ENCODE data around the gene EEF1AKMT4.
"Not testable (repeated sequence)": the region's sequence is repeated elsewhere in the genome, so short reads cannot be mapped to it uniquely, and the experiment has no call there.

EEF1AKMT4 gene

DNA sequence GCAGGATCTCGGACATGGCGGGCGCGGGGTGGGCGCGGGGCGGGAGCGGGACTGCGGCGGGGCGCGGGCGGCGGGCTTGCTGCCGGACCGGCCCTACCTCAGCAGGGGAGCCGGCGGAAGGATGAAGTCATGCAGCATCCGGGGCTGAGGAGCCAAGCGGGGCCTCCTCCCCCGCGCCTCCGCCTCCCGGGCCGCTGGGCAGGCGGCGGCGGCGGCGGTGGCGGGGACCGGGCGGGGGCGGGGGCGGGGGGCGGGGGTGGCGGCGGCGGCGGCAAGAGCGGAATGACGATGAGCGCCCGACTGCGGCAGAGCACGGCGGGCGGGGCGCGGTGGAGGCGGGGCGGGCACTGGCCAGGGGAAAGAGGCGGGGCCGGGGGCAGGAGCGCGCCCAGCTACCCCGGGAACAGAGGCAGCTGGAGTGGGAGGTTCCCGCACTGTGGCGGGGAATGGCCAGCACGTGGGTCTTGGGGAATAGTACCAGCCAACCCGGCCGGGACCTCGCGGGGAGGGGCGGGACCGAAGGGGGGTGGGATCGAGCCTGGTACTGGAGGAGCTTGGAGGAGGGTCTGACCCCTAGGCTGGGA is 11.9 kb downstream of the EEF1AKMT4 start, which contains the start of gene CAMK2N2:
Gene CAMK2N2, minus strand, starts transcription at position 284 of the 584 bp plus-strand sequence. Its CDS starts 268 bp downstream, at position 16.
- DNase-seq: no peak

DNA sequence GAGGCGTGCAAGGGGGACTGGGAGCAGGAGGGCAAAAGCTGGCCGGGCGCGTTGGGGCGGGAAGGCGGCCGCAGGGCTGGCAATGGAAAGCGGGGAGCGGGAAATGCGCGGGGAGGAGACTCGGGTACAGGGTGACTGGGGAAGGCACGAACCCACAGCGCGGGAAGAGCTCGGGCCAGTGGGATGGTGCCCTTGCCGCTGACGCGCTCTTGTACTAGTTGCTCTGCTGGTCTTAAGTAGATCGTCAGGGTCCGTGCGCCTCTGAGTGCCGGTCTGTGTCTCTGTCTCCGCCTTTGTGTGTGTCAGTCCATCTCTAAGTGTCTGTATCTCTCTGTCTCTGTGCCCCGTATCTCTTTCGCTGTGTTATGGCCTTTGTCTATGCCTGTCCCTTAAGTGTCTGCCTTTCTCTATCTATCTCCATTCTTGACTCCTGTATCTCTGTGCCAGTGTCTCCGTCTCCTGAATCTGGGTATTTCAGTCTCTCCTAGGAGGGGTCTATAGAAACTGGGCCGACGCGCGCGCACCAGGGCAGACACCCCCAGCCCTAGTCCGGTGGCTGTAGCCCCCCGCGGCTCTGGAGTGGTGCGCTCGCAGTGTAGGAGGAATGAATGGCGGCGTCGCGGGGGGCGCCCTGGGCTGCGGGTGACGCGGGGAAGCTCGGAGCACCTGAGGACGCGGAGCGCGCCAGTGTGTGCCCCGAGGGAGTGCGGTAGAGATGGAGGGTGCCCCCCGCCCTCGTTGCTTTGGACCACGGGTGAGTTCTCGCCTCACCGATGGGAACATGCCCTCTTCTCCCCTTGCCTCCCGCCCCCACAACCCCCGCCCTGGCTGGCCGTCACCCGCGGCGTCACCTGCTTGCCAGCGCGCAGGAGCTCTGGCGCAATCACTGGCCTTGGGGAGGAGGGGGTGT is 12.6 kb downstream of the EEF1AKMT4 start:
- DNase-seq: no peak

DNA sequence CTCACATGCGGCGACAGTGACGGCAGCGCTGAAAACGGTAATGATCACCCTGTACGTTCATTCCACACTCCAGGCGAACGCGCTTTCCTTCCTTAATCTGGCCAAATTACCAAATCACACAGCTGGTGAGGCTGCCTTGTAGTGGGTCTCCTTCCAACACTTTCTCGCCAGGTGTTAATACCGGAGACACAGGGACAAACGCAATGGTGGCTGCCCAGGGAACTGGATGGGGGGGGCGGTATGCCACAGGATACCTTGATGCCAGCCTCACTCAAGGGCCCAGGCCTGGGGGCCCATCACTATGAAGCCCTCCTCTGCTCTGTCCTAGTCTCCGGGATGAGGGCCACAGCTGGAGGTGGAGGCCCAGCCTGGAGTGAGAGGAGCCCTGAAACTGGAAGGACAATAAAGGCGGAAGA is 13.3 kb downstream of the EEF1AKMT4 start:
- DNase-seq: no peak

DNA sequence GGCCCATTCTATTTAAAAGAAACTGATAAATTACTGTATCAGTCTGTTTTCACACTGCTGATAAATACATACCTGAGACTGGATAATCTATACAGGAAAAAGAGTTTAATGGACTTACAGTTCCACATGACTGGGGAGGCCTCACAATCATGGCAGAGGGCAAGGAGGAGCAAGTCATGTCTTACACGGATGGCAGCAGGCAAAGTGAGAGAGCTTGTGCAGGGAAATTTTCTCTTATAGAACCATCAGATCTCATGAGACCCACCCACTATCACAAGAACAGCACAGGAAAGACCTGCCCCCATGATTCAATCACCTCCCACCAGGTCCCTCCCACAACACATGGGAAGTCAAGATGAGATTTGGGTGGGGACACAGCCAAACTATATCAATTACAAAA is 17.8 kb downstream of the EEF1AKMT4 start:
- not testable (repeated sequence) for DNase-seq

DNA sequence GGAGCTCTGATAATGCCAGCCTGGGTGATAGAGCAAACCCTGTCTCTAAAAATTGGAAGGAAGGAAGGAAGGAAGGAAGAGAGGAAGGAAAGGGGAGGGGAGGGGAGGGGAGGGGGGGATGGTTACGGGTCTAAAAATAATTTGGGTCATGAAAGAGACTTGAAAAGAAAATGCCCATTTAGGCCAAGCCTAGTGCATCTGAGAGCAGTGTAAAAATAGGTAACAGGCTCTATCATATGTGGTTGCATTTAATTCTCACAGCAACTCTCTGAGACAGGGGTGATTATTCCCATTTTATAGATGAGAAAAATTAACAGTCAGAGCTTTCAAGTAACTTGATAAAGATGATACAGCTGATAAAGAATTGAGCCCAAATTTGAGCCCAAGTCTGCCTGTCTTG is 22.8 kb downstream of the EEF1AKMT4 start:
- no peak for DNase-seq

DNA sequence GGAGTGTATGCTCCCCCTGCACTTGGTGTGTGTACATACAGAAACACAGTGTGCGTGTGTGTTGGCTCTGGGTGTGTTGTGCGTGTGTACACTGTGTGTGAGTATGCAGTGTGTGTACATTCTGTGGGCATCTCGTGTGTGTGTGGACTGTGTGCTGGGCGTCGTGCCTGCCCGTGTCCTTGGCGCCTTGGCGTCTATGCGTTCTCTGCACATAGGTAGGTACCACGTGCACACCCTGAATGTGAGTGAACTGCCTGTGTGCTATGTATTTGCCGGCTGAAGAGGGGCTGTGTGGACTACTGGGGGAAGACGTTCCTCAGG is 25.9 kb downstream of the EEF1AKMT4 start:
- no peak for DNase-seq

DNA sequence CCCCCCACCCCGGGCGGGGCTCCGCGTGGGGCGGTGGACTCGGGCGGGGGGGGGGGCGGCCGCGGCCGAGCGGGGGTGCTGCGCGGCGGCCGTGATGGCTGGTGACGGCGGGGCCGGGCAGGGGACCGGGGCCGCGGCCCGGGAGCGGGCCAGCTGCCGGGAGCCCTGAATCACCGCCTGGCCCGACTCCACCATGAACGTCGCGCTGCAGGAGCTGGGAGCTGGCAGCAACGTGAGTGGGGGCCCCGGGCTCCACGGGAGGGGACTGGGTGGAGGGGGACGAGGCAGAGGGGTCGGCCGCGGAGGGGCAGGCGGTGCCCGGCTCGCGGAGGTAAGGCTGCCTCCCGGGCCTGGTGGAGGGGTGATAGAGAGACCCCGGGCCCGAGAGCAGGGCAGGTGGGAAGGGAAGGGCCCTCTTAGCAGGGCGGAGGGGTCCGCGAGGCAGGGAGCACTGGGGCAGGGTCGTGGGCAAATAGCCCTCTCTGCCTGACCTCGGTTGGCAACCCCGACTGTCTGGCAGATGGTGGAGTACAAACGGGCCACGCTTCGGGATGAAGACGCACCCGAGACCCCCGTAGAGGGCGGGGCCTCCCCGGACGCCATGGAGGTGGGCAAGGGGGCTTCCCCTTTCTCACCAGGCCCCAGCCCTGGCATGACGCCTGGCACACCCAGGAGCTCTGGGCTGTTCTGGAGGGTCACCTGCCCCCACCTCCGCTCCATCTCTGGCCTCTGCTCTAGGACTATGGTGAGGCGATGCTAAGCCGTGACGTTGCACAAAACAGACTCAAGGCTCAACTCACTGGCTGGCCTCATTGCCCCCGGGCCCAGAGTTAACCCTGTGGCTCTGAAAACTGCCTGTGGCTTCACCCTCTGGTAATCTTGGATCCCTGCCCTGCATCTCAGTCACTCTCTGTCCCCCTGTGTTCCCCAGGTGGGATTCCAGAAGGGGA is 26.8 kb downstream of the EEF1AKMT4 start, which contains the start of gene ECE2:
Gene ECE2, plus strand, starts transcription at position 62 of the 950 bp plus-strand sequence. Its CDS starts 132 bp downstream, at position 194.
- no peak for DNase-seq

DNA sequence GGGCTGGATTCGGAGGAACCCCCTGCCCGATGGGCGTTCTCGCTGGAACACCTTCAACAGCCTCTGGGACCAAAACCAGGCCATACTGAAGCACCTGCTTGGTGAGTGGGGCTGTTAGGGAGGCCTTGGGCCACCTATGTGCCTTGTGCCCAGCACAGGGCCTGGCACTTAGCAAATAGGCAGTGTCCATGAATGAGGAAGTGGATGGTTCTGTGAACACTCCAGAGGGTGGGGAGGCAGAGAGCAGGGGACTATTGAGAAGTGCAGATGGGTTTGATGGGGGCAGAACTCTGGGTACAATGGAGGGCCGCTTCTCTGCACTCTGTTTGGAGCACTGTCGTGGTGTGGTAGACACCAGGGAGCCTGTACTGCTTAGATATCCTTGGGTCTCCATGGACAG is 27.9 kb downstream of the EEF1AKMT4 start:
- no peak for DNase-seq

DNA sequence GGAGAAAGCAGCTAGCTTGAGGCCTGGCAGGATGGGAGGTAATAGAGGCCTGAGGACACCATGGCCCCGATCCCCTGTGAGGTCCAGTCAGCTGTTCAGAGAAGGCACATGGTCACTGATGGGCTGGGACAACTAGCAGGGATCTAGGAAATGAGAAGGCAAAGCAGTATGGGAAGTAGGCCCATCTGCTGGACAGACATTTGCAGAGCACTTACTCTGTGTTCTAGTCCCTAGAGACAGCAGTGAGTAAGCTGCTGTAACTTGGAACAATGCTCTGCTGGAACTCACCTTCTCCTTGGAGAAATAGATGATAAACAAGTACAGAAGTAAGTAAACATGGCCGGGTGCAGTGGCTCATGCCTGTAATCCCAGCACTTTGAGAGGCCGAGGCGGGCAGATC is 33.5 kb downstream of the EEF1AKMT4 start:
- no peak for DNase-seq

DNA sequence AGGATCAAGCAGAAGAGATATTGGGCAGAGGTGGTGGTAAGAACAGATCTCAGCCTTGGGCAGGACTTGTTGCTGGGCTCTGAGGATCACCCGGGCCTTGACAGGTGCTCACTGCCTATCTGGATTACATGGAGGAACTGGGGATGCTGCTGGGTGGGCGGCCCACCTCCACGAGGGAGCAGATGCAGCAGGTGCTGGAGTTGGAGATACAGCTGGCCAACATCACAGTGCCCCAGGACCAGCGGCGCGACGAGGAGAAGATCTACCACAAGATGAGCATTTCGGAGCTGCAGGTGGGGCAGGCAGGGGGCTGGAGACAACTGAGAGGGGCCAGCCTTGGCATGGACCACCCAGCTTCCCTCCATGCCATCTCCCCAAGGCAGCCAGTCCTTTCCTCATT is 34.2 kb downstream of the EEF1AKMT4 start:
- no peak for DNase-seq

DNA sequence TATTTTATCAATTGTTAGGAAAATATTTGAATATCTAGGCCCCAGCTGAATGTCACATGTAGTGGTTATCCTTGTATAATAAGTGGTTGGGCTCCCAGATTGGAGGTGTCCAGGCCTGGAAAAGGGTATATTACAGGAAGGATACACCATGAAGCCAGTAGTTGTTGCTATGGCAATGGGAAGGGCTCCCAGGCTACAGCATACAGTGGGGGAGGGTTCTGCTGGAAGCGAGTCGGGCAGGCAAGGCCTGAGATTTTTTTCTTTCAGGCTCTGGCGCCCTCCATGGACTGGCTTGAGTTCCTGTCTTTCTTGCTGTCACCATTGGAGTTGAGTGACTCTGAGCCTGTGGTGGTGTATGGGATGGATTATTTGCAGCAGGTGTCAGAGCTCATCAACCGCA is 35.2 kb downstream of the EEF1AKMT4 start:
- no peak for DNase-seq

DNA sequence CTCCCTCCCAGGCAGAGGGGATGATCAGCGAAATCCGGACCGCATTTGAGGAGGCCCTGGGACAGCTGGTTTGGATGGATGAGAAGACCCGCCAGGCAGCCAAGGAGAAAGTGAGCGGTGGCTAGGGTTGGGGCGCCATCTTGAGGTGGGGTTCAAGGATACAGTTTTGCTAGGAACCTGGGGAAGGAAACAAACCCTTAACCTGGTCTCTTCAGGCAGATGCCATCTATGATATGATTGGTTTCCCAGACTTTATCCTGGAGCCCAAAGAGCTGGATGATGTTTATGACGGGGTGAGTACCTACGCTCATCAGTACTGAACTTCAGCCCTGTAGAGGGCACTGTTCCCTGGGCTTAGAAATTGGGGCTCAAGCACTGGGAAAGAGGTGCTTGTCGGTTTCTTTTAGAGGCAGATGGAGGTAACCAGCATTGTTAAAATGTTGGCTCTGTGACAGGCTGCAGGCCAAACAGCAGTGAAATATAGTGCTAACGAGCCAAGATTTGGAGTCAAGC is 40.0 kb downstream of the EEF1AKMT4 start:
- no peak for DNase-seq

DNA sequence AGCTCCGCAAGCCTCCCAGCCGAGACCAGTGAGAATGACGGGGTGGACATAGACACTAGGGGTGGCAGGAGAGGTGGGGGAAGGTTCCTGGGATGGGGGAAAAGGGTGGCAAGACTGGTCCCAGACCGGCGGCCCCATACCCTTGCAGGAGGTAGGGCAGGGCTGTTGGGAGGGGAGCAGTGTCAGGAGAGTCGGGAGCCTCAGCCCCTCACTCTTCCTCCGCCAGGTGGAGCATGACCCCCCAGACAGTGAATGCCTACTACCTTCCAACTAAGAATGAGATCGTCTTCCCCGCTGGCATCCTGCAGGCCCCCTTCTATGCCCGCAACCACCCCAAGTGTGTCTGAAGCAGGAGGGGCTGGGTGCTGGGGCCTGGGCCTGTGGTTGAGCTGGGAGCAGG is 40.9 kb downstream of the EEF1AKMT4 start:
- DNase-seq: no peak

DNA sequence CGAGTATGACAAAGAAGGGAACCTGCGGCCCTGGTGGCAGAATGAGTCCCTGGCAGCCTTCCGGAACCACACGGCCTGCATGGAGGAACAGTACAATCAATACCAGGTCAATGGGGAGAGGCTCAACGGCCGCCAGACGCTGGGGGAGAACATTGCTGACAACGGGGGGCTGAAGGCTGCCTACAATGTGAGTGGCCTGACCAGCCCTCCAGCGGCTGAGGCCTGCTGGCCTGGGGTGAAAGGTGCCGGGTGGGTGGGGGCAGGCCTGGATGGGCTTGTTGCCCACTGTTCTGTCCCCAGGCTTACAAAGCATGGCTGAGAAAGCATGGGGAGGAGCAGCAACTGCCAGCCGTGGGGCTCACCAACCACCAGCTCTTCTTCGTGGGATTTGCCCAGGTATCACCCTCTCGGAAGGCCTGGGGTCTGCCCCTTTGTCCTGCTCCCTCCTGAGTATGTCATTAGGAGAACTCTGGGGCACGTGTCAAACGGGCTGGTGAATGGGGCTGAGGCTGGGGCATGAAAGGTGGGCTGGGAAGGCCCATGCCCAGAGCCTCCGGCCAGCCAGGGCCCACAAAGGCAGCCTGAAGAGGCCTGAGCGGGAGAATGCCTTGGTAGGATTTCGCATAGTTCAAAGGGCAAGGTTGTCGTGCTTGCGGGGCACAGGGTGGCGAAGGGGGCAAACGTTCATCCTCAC is 41.7 kb downstream of the EEF1AKMT4 start:
- no peak for DNase-seq

DNA sequence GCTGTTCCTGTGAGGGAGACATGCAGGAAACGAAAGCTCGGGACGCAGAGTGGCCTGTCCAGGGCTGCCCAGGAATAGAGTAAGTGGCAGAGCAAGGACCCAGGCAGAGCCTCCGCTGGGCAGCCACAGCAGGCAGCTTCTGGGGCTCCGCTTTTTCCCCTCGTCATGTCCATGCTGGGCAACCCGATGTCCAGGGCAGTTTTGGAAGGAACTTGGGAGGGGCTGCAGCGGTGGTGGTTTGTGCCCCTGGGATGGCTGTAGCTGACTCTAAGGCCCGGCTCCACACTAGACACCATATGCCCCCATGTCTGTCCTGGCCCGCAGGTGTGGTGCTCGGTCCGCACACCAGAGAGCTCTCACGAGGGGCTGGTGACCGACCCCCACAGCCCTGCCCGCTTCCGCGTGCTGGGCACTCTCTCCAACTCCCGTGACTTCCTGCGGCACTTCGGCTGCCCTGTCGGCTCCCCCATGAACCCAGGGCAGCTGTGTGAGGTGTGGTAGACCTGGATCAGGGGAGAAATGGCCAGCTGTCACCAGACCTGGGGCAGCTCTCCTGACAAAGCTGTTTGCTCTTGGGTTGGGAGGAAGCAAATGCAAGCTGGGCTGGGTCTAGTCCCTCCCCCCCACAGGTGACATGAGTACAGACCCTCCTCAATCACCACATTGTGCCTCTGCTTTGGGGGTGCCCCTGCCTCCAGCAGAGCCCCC is 42.4 kb downstream of the EEF1AKMT4 start:
- DNase-seq: no peak

DNA sequence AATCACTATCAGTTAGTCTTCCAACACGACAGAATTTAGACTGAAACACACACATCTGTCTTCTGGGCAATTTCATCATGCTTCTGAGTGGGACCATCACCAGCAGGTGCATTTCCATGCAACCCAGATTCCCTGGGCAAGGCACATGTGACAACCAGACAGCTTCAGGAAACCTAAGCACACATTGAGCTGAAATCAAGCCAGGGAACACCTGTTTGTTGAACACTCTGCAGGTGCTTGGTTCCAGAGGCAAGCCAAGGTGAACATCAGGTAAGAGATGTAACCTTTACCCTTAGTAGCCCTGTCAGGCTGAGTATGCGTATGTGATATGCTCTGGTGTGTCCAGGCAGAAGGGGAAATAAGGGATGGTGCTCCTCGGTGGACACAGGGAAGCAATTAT is 46.3 kb downstream of the EEF1AKMT4 start:
- no peak for DNase-seq

DNA sequence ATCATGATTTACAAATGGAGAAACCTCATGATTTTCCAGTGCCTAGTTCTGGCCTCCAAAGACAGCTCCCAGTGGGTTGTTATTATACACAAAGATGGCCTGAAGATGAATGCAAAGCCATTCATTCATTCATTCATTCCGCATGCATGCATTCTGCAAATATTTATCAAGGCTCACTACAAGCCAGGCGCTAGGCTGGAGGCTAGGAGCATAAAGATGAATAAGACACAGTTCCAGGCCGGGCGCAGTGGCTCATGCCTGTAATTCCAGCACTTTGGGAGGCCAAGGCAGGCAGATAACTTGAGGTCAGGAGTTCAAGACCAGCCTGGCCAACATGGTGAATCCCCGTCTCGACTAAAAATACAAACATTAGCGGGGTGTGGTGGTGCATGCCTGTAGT is 47.1 kb downstream of the EEF1AKMT4 start:
- no peak for DNase-seq

DNA sequence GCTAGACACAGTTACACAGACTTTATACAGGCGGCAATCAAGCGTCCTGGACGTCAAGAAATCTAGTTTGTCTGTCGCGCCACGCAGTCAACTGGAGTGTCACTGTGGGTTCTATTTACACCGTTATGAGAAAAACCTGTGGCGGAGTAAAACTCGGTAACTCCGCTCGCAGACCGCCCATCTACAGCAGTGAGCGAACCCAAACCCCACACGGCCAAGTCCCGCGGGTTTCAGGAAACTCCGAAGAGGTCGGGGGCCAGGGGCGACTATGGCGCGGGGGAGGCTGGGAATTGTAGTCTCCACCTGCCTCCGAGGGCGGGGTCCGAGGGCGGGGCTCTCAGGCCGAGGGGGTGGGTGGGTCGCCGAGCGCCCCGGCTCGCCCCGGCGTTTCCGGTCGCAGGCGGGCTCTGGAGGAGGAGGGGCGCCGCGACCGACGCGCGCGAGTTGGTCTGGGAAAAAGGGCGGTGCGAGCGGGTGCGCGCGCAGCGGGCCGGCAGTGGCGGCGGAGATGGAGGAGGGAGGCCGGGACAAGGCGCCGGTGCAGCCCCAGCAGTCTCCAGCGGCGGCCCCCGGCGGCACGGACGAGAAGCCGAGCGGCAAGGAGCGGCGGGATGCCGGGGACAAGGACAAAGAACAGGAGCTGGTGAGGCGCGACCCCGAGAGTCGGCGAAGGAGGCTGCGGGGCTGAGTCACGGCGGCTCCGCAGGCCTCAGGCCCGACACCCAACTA is 49.5 kb downstream of the EEF1AKMT4 start, which contains the start of gene PSMD2:
Gene PSMD2, plus strand, starts transcription at position 483 of the 729 bp plus-strand sequence. Its CDS starts 26 bp downstream, at position 509.
- peak; percentile 98 for DNase-seq

DNA sequence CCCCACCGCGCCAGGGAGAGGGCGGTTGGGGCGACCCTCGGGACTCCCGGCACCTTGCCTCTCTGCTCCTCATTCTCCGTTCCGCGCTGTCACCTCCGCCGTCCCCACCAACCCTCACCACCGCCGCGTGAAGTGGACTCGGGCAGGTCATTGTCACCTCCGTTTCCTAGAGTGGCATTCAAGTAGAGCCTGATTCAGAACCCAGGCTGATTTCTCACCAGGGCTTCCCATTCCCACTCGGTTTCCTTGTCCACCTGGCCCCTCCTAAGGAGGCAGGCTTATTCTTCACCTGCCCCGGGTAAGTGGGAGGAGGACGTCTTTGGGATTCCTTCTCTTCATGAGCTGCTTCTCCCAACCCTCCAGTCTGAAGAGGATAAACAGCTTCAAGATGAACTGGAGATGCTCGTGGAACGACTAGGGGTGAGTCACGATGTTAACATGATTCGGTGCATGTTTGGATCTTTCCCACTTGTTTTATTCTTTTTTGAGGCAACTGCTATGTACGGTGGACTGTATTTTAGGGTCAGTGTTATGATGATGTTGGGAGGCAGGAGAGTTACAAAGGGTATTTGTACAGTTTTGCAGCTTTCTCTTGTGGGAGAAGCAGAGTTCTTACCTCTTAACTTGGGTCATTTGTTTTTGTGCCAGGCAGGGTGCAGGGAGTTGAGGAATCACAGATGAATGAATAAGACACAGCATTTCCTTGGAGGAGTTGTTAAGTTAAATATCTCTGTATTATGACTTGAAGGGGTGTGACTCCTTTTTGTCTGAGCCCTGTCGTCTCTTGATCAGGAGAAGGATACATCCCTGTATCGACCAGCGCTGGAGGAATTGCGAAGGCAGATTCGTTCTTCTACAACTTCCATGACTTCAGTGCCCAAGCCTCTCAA is 50.3 kb downstream of the EEF1AKMT4 start:
- no peak for DNase-seq

DNA sequence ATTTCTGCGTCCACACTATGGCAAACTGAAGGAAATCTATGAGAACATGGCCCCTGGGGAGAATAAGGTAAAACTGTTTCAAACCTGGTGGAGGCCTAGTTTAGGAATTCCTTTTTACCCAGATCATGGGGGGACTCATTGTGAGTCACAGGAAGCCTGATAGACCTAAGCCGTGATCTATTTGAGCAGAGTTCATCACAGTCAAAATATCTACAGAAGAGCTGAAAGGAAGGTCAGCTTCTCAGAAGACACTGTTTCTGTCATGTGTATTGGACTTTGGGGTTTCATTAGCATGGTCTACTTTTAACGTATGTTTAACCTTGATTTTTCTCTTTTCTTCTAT is 50.9 kb downstream of the EEF1AKMT4 start:
- DNase-seq: no peak
